Thyroid gland (tissue), 4 donors: Measurements from ENCODE around the gene CYP3A4. TPM values are rescaled to one million over a fixed set of nuclear protein-coding genes. Genes with fewer than 3 reads are reported as not detected.

Experiments used
- DNase-seq, 2 donors: peaks; one replicate each; pipeline ENCODE4 v3.0.0-alpha.2; 2019
- H3K27ac ChIP-seq, 3 donors: fragments of 200-600 bp; sonication (generic); 1 replicate in 2 of 3; 2 replicates in 1 of 3; pipeline ENCODE4 v1.5.1; 2016 to 2019; ENCODE audit warnings: mild to moderate bottlenecking in 1 of 3, moderate library complexity in 1 of 3
- H3K27me3 ChIP-seq: fragments of 200-600 bp; sonication (generic); one replicate; pipeline ENCODE4 v1.5.1; 2019
- H3K36me3 ChIP-seq, 2 donors: fragments of 200-600 bp; sonication (generic); one replicate each; pipeline ENCODE4 v1.5.1; 2016 to 2019
- H3K4me1 ChIP-seq, 2 donors: fragments of 200-600 bp; sonication (generic); one replicate each; pipeline ENCODE4 v1.5.1; 2017 to 2019
- H3K4me3 ChIP-seq, 3 donors: fragments of 200-600 bp; sonication (generic); replicated peaks in 1 of 3; 1 replicate in 2 of 3; 2 replicates in 1 of 3; pipeline ENCODE4 v1.5.1; 2016; ENCODE audit warnings: mild to moderate bottlenecking in 1 of 3
- H3K9me3 ChIP-seq: fragments of 200-600 bp; sonication (generic); one replicate; pipeline ENCODE4 v1.5.1; 2017
- CTCF ChIP-seq, 6 experiments: fragments of 200-600 bp in 3 of 6; fragments of 450-650 bp in 3 of 6; sonication (generic) in 3 of 6; IDR thresholded peaks; one replicate each; pipeline ENCODE4 v1.5.1; 2016 to 2019; ENCODE audit warnings: antibody characterized with exemption in 6 of 6, mild to moderate bottlenecking in 2 of 6, inconsistent platforms in 1 of 6, moderate library complexity in 1 of 6
- POLR2A ChIP-seq, 2 donors: fragments of 450-650 bp; IDR thresholded peaks; one replicate each; pipeline ENCODE4 v1.6.1; 2017; ENCODE audit warnings: antibody characterized with exemption in 2 of 2, mild to moderate bottlenecking in 2 of 2, moderate library complexity in 1 of 2
- WGBS, 2 donors: methylation state at CpG; one replicate each; pipeline ENCODE4 v1.1.5; 2017; 5-methylcytosine and 5-hydroxymethylcytosine counted together
- intact Hi-C: fragments of 100-400 bp; cut with DNase I; formaldehyde crosslinking; loops from one replicate; pipeline ENCODE4 v1.15.1; 2023
- total RNA-seq, 4 donors: library from RNA; depleted of rRNA; stranded (reverse); fragments of >200 nt; gene quantifications; one replicate each; pipeline ENCODE4 v1.2.3, GENCODE V29; 2016

CYP3A4 gene
- total RNA-seq, 4 donors from 2014 or later, result not detected

- H3K4me1 ChIP-seq, result no peaks in the 10 kb centered on the region
- intact Hi-C loops, result no loop called here
- no peaks in the 10 kb centered on the region for H3K36me3 ChIP-seq
- no peak overlapping the region for H3K27ac ChIP-seq
- H3K9me3 ChIP-seq, result no peaks in the 10 kb centered on the region
- DNase-seq, result no peak
- no peak overlapping the region for H3K4me3 ChIP-seq
- TF ChIP-seq CTCF (IDR thresholded peaks at IDR 0.05) (peak in 1 of 6 experiments; percentile 6), POLR2A (IDR thresholded peaks at IDR 0.05) (no peak)
- WGBS, 2 donors, result 88 to 89% methylated on average over 2 of the region's 2 CpGs
- H3K27me3 ChIP-seq, result no peaks in the 10 kb centered on the region
Observed at GRCh38 chr7:99733448-99733847, 50.5 kb downstream of the CYP3A4 start.

GRCh38 chr7:99733003-99733402, 51.0 kb downstream of the CYP3A4 start:
- 90 to 97% methylated on average over 3 of the region's 3 CpGs for WGBS, 2 donors
- TF ChIP-seq CTCF (IDR thresholded peaks at IDR 0.05) (no peak), POLR2A (IDR thresholded peaks at IDR 0.05) (no peak)

GRCh38 chr7:99731638-99732374, 52.2 kb downstream of the CYP3A4 start:
- H3K27ac ChIP-seq, result no peak overlapping the region
- intact Hi-C loops, result no loop called here

More at GRCh38 chr7:99733003-99733402, 51.0 kb downstream of the CYP3A4 start:
- DNase-seq, result no peak
- Histone ChIP-seq H3K4me3 (no peak overlapping the region), H3K4me1 (no peaks in the 10 kb centered on the region), H3K9me3 (no peaks in the 10 kb centered on the region), H3K27ac (no peak overlapping the region), H3K36me3 (no peaks in the 10 kb centered on the region), H3K27me3 (no peaks in the 10 kb centered on the region)
- intact Hi-C loops, result no loop called here

GRCh38 chr7:99730992-99731391, 53.0 kb downstream of the CYP3A4 start:
- no peak for DNase-seq
- no peaks in the 10 kb centered on the region for H3K36me3 ChIP-seq

More at GRCh38 chr7:99731638-99732374, 52.2 kb downstream of the CYP3A4 start:
- no peak overlapping the region for H3K4me3 ChIP-seq
- WGBS, 2 donors, result 93 to 100% methylated on average over 4 of the region's 4 CpGs
- H3K4me1 ChIP-seq, result no peaks in the 10 kb centered on the region
- DNase-seq, result no peak
- TF ChIP-seq CTCF (IDR thresholded peaks at IDR 0.05) (no peak), POLR2A (IDR thresholded peaks at IDR 0.05) (no peak)
- no peaks in the 10 kb centered on the region for H3K36me3 ChIP-seq
- no peaks in the 10 kb centered on the region for H3K27me3 ChIP-seq
- H3K9me3 ChIP-seq, result no peaks in the 10 kb centered on the region

More at GRCh38 chr7:99730992-99731391, 53.0 kb downstream of the CYP3A4 start:
- Histone ChIP-seq H3K4me3 (no peak overlapping the region), H3K27me3 (no peaks in the 10 kb centered on the region), H3K9me3 (no peaks in the 10 kb centered on the region), H3K4me1 (no peaks in the 10 kb centered on the region), H3K27ac (no peak overlapping the region)
- TF ChIP-seq CTCF (IDR thresholded peaks at IDR 0.05) (no peak), POLR2A (IDR thresholded peaks at IDR 0.05) (no peak)
- WGBS, 2 donors, result 86 to 87% methylated on average over 3 of the region's 3 CpGs
- intact Hi-C loops, result no loop called here
